Ovary (tissue), 9 donors: ENCODE data around the gene SLC35F4. TPM values are rescaled to one million over a fixed set of nuclear protein-coding genes. Genes with fewer than 3 reads are reported as not detected.

Source experiments
- DNase-seq, 5 donors: peaks; one replicate each; pipeline ENCODE4 v3.0.0-alpha.2; 2019 to 2020
- H3K27ac ChIP-seq, 2 donors: fragments of 200-600 bp; one replicate each; pipeline versions ENCODE4 v1.5.1 to v1.8.0; 2019 to 2022
- H3K27me3 ChIP-seq: fragments of 200-600 bp; one replicate; pipeline ENCODE4 v1.8.0; 2022
- H3K36me3 ChIP-seq: fragments of 200-600 bp; sonication (generic); one replicate; pipeline ENCODE4 v1.5.1; 2019
- H3K4me1 ChIP-seq: one replicate; pipeline ENCODE4 v1.8.1; 2013; ENCODE audit warnings: mild to moderate bottlenecking, moderate library complexity; ENCODE audit not compliant: insufficient read depth
- H3K4me3 ChIP-seq: fragments of 200-600 bp; sonication (generic); one replicate; pipeline ENCODE4 v1.5.1; 2017
- H3K9me3 ChIP-seq, 2 donors: fragments of 200-600 bp in 1 of 2; sonication (generic) in 1 of 2; one replicate each; pipeline versions ENCODE4 v1.5.1 to v1.8.1; 2013 to 2019; ENCODE audit warnings: mild to moderate bottlenecking in 1 of 2, moderate library complexity in 1 of 2
- EP300 ChIP-seq: sonication (generic); formaldehyde crosslinking; IDR thresholded peaks from one replicate; pipeline ENCODE4 v1.6.1; 2017; ENCODE audit warnings: antibody characterized with exemption
- POLR2A ChIP-seq: fragments of 450-650 bp; IDR thresholded peaks from one replicate; pipeline ENCODE4 v1.6.1; 2017; ENCODE audit warnings: antibody characterized with exemption, mild to moderate bottlenecking, moderate library complexity
- WGBS, 3 donors: extraction: QIAGEN DNeasy Blood & Tissue Kit in 1 of 3; methylation state at CpG; one replicate each; pipeline versions ENCODE4 v1.1.5 to v1.1.7; 2013 to 2017; 5-methylcytosine and 5-hydroxymethylcytosine counted together
- intact Hi-C, 4 donors: fragments of 100-400 bp; cut with DNase I; formaldehyde crosslinking; loops; one replicate each; pipeline versions ENCODE4 v1.11.0 to v1.15.1; 2022 to 2023
- polyA plus RNA-seq, 2 donors: library from polyadenylated mRNA; stranded (reverse); fragments of 200-250 nt in 1 of 2; fragments of 350-450 nt in 1 of 2; fragmentation: Illumina TruSeq in 1 of 2; extraction: RNeasy Lipid Tissue Mini Kit (QIAGEN cat#74804) in 1 of 2; gene quantifications; one replicate each; pipeline ENCODE4 v1.2.3, GENCODE V29; 2013 to 2014
- total RNA-seq, 7 donors: library from RNA; depleted of rRNA in 2 of 7; stranded (reverse); fragments of >200 nt in 2 of 7; fragmentation: NEBNext Ultra II Directional in 3 of 7; extraction: Animal tissue kit (Norgen Biotek cat#: 25700) in 3 of 7; gene quantifications; one replicate each; pipeline versions ENCODE4 v1.1.0 to v1.2.4, GENCODE V29; 2016 to 2023
- TF ChIP-seq, protein P1 (sequence below), 3 donors: fragments of 450-650 bp in 2 of 3; fragments of 200-600 bp in 1 of 3; IDR thresholded peaks; one replicate each; pipeline versions ENCODE4 v1.5.1 to v1.8.0; 2016 to 2022; ENCODE audit warnings: antibody characterized with exemption in 3 of 3, mild to moderate bottlenecking in 1 of 3
- donor health status: DM: no; HTN: no; CAD: no; lungs with moderate emphysema.
- donor health status: DM: no; HTN: no; CAD: no.
- donor health status: Bipolar disorder and iron deficiency.
- donor health status: DM: yes; HTN: yes; CAD: no.
- donor health status: DM: no; HTN: no; CAD: no.
- donor health status: DM: yes; HTN: yes; CAD: no.

The SLC35F4 gene
- total and polyA plus RNA-seq, 9 donors = 0.04 to 0.65 (median 0.20) TPM; not detected in 6

DNA sequence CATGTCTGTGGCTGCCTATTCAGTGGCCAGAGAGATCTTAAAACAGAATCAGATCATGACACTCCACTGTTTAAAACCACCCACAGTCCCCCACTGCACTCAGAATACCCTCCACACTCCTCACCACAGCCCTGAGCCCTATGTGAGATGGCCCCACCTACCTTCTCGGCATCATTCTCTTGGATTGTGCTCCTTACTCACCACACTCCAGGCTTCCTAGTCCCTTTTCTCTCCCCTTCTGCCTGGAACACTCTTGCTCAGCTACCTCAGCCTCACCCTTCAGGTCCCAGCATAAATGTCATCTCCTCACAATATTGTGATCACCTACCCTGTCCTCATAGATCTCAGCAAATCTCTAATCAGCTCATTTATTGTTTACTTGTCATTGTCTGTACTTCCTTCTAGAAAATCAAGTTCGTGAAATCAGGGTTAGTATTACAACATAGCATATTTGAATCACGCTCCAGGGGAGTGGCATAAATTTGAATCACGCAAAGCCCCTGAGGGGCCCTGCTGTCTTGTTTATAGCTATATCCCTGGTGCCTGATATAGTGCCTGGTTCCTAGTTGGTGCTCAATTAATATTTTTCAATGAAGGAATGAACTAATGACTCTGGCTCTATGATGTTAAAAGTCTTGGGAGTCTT lies 42.8 kb downstream of the SLC35F4 start:
- no peaks in the 10 kb centered on the region for H3K36me3 ChIP-seq
- H3K9me3 ChIP-seq = no peaks in the 10 kb centered on the region
- H3K4me1 ChIP-seq = no peaks in the 10 kb centered on the region
- TF ChIP-seq EP300 = no peak
- no peak for TF ChIP-seq POLR2A
- TF ChIP-seq, protein P1, sequence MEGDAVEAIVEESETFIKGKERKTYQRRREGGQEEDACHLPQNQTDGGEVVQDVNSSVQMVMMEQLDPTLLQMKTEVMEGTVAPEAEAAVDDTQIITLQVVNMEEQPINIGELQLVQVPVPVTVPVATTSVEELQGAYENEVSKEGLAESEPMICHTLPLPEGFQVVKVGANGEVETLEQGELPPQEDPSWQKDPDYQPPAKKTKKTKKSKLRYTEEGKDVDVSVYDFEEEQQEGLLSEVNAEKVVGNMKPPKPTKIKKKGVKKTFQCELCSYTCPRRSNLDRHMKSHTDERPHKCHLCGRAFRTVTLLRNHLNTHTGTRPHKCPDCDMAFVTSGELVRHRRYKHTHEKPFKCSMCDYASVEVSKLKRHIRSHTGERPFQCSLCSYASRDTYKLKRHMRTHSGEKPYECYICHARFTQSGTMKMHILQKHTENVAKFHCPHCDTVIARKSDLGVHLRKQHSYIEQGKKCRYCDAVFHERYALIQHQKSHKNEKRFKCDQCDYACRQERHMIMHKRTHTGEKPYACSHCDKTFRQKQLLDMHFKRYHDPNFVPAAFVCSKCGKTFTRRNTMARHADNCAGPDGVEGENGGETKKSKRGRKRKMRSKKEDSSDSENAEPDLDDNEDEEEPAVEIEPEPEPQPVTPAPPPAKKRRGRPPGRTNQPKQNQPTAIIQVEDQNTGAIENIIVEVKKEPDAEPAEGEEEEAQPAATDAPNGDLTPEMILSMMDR (IDR thresholded peaks at IDR 0.05) = no peak
- intact Hi-C loops = no loop called here
- WGBS, 3 donors = 79 to 89% (median 85%) methylated on average over 4 of the region's 4 CpGs
- no peak for DNase-seq
- H3K4me3 ChIP-seq = no peak overlapping the region
- no peak overlapping the region for H3K27ac ChIP-seq
- H3K27me3 ChIP-seq = no peaks in the 10 kb centered on the region

DNA sequence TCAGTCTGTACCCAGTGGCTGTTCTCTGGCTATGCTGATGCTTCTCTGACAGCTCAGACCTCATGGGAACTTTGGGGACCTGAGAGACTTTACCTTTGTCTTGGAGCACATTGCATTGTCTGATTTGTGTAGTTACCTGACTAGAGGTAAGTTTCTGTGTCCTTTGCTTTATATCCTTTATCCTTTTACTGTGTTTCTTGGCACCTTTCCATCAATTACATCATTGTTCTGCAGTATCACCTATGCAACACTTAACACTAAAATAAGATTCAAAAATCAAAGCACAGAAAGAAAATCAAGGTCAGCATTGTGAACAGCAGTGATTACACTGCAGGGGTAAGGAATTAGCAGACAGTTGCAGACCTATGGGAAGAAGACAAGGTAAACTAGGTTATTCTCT lies 43.8 kb downstream of the SLC35F4 start:
- DNase-seq = no peak
- TF ChIP-seq, protein P1 (IDR thresholded peaks at IDR 0.05) = no peak
- TF ChIP-seq EP300 (no peak), POLR2A (no peak)

DNA sequence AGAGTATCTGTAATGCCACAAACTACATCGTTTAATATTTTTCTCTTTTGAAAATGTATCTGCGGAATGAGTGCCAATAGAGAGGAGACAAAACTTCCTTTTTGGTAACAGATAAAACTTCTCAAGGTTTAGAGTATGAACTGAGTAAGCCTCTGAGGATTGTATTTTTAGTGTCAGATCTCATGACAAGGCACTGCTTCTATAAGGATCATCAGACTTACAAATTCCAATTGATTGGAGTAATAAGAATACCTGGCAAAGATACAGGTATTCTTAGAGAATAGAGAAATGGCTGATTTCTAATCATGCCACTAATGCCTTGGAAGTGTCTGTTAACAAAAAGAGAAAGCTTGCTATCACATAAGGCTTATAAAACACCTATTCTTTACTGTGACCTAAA lies 45.3 kb downstream of the SLC35F4 start:
- H3K27me3 ChIP-seq = no peaks in the 10 kb centered on the region
- H3K27ac ChIP-seq = no peak overlapping the region
- H3K36me3 ChIP-seq = no peaks in the 10 kb centered on the region
- H3K4me1 ChIP-seq = no peaks in the 10 kb centered on the region
- DNase-seq = no peak
- H3K9me3 ChIP-seq = no peaks in the 10 kb centered on the region
- TF ChIP-seq POLR2A = no peak
- no peak for TF ChIP-seq EP300
- intact Hi-C loops = no loop called here
- 35 to 58% (median 48%) methylated on average over 2 of the region's 2 CpGs for WGBS, 3 donors
- H3K4me3 ChIP-seq = no peak overlapping the region

More for the DNA sequence above, 43.8 kb downstream of the SLC35F4 start:
- no peak overlapping the region for H3K27ac ChIP-seq
- no peak overlapping the region for H3K4me3 ChIP-seq
- H3K36me3 ChIP-seq = no peaks in the 10 kb centered on the region
- H3K4me1 ChIP-seq = no peaks in the 10 kb centered on the region
- no peaks in the 10 kb centered on the region for H3K27me3 ChIP-seq
- H3K9me3 ChIP-seq = no peaks in the 10 kb centered on the region
- intact Hi-C loops = no loop called here

DNA sequence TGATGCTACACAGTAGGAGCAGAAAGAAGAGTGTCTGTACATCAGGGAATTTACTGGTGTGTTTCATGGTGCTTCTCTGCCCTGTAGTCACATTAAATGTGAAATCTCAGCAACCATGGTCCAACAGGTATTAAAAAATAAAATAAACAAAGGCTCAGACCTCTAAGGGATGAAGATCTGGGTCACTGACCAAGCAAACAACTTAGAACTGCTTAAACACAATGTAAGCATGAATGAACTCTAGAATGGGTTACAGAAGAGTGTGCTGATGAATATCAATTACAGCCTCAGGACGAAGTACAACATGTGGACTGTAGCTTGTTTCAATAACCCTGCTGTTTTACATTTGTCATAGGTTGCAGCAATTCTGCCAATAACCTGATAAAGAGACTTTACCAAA lies 47.4 kb downstream of the SLC35F4 start:
- 43 to 57% (median 53%) methylated on average over 1 of the region's 1 CpG for WGBS, 3 donors

More for the DNA sequence above, 47.4 kb downstream of the SLC35F4 start:
- H3K27ac ChIP-seq = no peak overlapping the region
- intact Hi-C loops = no loop called here
- no peaks in the 10 kb centered on the region for H3K36me3 ChIP-seq
- no peaks in the 10 kb centered on the region for H3K4me1 ChIP-seq
- no peak for DNase-seq
- TF ChIP-seq EP300 = no peak
- TF ChIP-seq, protein P1 (IDR thresholded peaks at IDR 0.05) = no peak
- no peak for TF ChIP-seq POLR2A
- H3K27me3 ChIP-seq = no peaks in the 10 kb centered on the region
- H3K9me3 ChIP-seq = no peaks in the 10 kb centered on the region
- no peak overlapping the region for H3K4me3 ChIP-seq
